CD4-positive, CD25-positive, alpha-beta regulatory T cell (primary cell): ENCODE measurements around the gene NAV1. TPM values are rescaled to one million over a fixed set of nuclear protein-coding genes. Genes with fewer than 3 reads are reported as not detected.
"Not testable (repeated sequence)": the region's sequence is repeated elsewhere in the genome, so short reads cannot be mapped to it uniquely, and the experiment has no call there.

Source experiments
- ATAC-seq, 2 donors: fragments of 150-1000 bp; cut with Tn5 transposase; one replicate each; pipeline ENCODE4 v1.10.0; 2021; ENCODE audit warnings: low read depth in 2 of 2, moderate number of reproducible peaks in 2 of 2, moderate library complexity in 1 of 2
- DNase-seq, 3 donors: peaks; one replicate each; pipeline versions ENCODE4 v3.0.0 to v3.0.0-alpha.2; 2012 to 2022; ENCODE audit warnings: mixed read lengths in 1 of 3
- H3K27ac ChIP-seq: one replicate; pipeline ENCODE4 v1.7.0; 2013; ENCODE audit warnings: mild to moderate bottlenecking, low read length; ENCODE audit not compliant: insufficient read depth, poor library complexity, severe bottlenecking
- H3K27me3 ChIP-seq: one replicate; pipeline ENCODE4 v1.7.0; 2013; ENCODE audit warnings: low read length; ENCODE audit not compliant: control insufficient read depth, insufficient read depth
- H3K36me3 ChIP-seq: one replicate; pipeline ENCODE4 v1.7.0; 2013; ENCODE audit warnings: mild to moderate bottlenecking, low read length, moderate library complexity; ENCODE audit not compliant: control insufficient read depth, insufficient read depth
- H3K4me1 ChIP-seq: 2 replicates; pipeline ENCODE4 v1.7.0; 2013; ENCODE audit warnings: mild to moderate bottlenecking, low read length; ENCODE audit not compliant: insufficient read depth, control insufficient read depth, poor library complexity, severe bottlenecking
- H3K4me3 ChIP-seq: one replicate; pipeline ENCODE4 v1.7.0; 2013; ENCODE audit warnings: low read depth, mild to moderate bottlenecking, low read length, moderate library complexity
- H3K9me3 ChIP-seq, 2 experiments: 1 replicate in 1 of 2; 2 replicates in 1 of 2; pipeline ENCODE4 v1.7.0; 2013; ENCODE audit warnings: low read length in 2 of 2, mild to moderate bottlenecking in 1 of 2, moderate library complexity in 1 of 2; ENCODE audit not compliant: control insufficient read depth in 2 of 2
- H3K27ac Mint-ChIP-seq, 3 donors: one replicate each; pipeline ENCODE4 v1.8.0; 2020 to 2022; ENCODE audit warnings: mild to moderate bottlenecking in 3 of 3, mixed read lengths in 3 of 3, moderate library complexity in 2 of 3
- H3K27me3 Mint-ChIP-seq: one replicate; pipeline ENCODE4 v1.8.0; 2022; ENCODE audit warnings: mild to moderate bottlenecking, mixed read lengths
- H3K36me3 Mint-ChIP-seq: one replicate; pipeline ENCODE4 v1.8.0; 2020; ENCODE audit warnings: mixed read lengths
- H3K4me1 Mint-ChIP-seq, 4 donors: one replicate each; pipeline ENCODE4 v1.8.0; 2020 to 2022; ENCODE audit warnings: mixed read lengths in 4 of 4, mild to moderate bottlenecking in 1 of 4
- H3K4me3 Mint-ChIP-seq, 4 donors: one replicate each; pipeline ENCODE4 v1.8.0; 2020 to 2022; ENCODE audit warnings: mild to moderate bottlenecking in 4 of 4, mixed read lengths in 4 of 4, moderate library complexity in 3 of 4
- H3K9me3 Mint-ChIP-seq, 7 donors: one replicate each; pipeline ENCODE4 v1.8.0; 2020 to 2022; ENCODE audit warnings: mixed read lengths in 7 of 7, mild to moderate bottlenecking in 3 of 7, moderate library complexity in 2 of 7
- polyA plus RNA-seq, 4 donors: library from polyadenylated mRNA; unstranded; fragments of 300-500 nt; fragmentation: Illumina TruSeq; gene quantifications; one replicate each; pipeline ENCODE4 v1.2.3, GENCODE V29; 2021
- total RNA-seq: library from RNA; stranded (reverse); gene quantifications from one replicate; pipeline ENCODE4 v1.2.3, GENCODE V29; 2022

NAV1 gene
- total and polyA plus RNA-seq, 5 donors from 2014 or later, result 0.39 to 4.9 (median 1.7) TPM

DNA sequence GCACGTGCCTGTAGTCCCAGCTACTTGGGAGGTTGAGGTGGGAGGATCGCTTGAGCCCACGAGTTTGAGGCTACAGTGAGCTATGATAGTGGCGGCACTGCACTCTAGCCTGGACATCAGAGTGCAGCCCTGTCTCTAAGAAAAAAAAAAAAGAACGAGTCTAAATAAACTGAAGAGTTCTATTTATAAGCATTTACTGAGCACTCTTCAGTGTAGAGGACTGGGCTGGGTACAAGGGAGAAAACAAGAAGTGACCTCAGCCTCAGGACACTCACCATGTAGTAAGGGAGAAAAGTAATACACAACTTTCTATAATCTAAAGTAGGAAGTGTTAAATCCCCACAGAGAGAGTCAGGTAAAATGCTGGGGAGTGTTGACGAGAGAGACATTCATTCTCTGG, 35.0 kb downstream of the NAV1 start:
- no peaks in the 10 kb centered on the region for H3K4me1 ChIP-seq
- DNase-seq, result no peak
- Mint-ChIP-seq H3K4me1 (peaks cover 0 to 4% (median under 1%) of the 10 kb centered on the region in 4 donors), H3K9me3 (peaks cover 0 to 7% (median 0%) of the 10 kb centered on the region in 7 donors), H3K36me3 (no peaks in the 10 kb centered on the region), H3K27ac (no peak overlapping the region), H3K27me3 (peaks cover 16% of the 10 kb centered on the region), H3K4me3 (no peak overlapping the region)
- no peaks in the 10 kb centered on the region for H3K36me3 ChIP-seq
- no peaks in the 10 kb centered on the region for H3K9me3 ChIP-seq
- no peak for ATAC-seq
- no peak overlapping the region for H3K4me3 ChIP-seq
- no peaks in the 10 kb centered on the region for H3K27me3 ChIP-seq
- H3K27ac ChIP-seq, result no peak overlapping the region

DNA sequence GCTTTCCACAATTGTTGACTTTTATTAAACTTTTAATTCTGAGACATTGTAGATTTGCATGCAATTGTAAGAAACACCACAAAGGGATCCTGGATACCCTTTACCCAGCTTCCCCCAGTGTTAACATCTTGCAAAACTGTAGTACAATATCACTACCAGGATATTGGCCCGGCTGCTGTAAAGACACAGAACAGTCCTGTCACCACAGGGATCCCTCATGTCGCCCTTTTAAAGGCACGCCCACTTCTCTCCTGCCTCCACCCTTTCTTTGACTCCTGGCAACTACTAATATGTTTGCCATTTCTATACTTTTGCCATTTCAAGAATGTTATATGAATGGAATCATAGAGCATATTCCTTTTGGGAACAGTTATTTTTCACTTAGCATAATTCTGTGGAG, 37.0 kb downstream of the NAV1 start:
- DNase-seq, result no peak

DNA sequence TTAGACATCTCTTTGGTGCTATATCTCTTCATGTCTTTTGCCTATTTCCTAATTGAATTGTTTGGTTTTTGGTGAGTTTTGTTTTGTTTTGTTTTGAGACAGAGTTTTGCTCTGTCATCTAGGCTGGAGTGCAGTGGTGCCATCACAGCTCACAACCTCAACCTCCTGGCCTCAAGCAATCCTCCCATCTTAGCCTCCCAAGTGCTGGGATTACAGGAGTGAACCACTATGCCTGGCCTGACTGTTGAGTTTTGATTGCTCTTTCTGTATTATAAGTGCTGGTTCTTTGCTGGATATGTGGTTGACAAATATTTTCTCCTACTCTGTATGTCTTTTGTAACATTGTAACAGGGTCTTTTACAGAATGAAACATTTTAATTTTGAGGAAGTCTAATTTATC, 38.0 kb downstream of the NAV1 start:
- H3K4me3 Mint-ChIP-seq, result no peak overlapping the region
- no peaks in the 10 kb centered on the region for H3K27me3 ChIP-seq
- H3K4me1 Mint-ChIP-seq, result peaks cover 0 to 4% (median under 1%) of the 10 kb centered on the region in 4 donors
- DNase-seq (no peak), ATAC-seq (no peak)
- H3K27ac ChIP-seq, result no peak overlapping the region
- H3K4me3 ChIP-seq, result no peak overlapping the region
- peaks cover 12% of the 10 kb centered on the region for H3K27me3 Mint-ChIP-seq
- peaks cover 0 to 7% (median 1%) of the 10 kb centered on the region in 7 donors for H3K9me3 Mint-ChIP-seq
- H3K36me3 ChIP-seq, result no peaks in the 10 kb centered on the region
- H3K9me3 ChIP-seq, result no peaks in the 10 kb centered on the region
- H3K36me3 Mint-ChIP-seq, result peaks cover 5% of the 10 kb centered on the region
- H3K4me1 ChIP-seq, result no peaks in the 10 kb centered on the region
- no peak overlapping the region for H3K27ac Mint-ChIP-seq

More for the DNA sequence above, 37.0 kb downstream of the NAV1 start:
- no peaks in the 10 kb centered on the region for H3K4me1 ChIP-seq
- peaks cover 0 to 4% (median under 1%) of the 10 kb centered on the region in 4 donors for H3K4me1 Mint-ChIP-seq
- peaks cover under 1% of the 10 kb centered on the region for H3K36me3 Mint-ChIP-seq
- no peak overlapping the region for H3K4me3 Mint-ChIP-seq
- H3K9me3 Mint-ChIP-seq, result peaks cover 0 to 7% (median under 1%) of the 10 kb centered on the region in 7 donors
- H3K36me3 ChIP-seq, result no peaks in the 10 kb centered on the region
- H3K27me3 Mint-ChIP-seq, result peaks cover 16% of the 10 kb centered on the region
- H3K27ac ChIP-seq, result no peak overlapping the region
- ATAC-seq, result no peak
- H3K27ac Mint-ChIP-seq, result no peak overlapping the region
- no peaks in the 10 kb centered on the region for H3K9me3 ChIP-seq
- no peaks in the 10 kb centered on the region for H3K27me3 ChIP-seq
- no peak overlapping the region for H3K4me3 ChIP-seq

DNA sequence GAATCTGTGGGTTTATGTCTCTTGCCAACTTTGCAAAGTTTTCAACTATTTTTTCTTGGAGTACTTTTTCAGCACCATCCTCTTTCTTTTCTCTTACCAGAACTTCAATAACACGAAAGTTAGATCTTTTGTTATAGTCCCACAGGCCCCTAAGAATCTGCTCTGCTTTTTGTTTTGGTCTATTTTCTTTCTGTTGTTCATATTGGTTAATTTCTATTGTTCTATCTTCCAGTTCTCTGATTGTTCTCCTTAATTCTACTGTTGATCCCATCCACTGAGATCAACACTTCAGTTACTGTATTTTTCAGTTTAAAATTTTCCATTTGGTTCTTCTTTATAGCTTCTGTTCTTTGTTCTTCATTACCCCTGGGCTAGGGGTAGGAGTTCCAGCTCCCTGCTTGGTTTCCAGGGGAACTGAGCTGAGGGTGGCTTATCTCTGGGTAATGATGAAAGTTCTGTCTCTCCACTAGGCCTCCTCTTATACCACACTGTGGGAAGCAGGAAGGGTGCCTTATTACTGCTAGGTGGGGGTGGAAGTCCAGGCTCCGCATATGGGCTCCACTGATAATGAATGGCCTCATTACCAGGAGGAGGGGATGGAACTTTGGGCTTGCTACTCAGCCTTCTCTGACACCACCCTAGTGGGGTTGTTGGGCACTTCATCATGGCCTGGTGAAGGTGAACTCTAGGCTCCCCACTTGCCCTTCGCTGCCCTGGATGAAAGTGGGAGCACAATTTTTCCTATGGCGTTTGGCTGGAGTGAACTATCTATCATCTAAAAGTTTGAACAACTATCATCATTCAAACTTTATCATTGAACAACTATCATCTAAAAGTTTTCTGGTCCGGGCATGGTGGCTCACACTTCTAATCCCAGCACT, 39.3 kb downstream of the NAV1 start:
- Mint-ChIP-seq H3K36me3 (peaks cover 5% of the 10 kb centered on the region), H3K4me1 (peaks cover 0 to 4% (median under 1%) of the 10 kb centered on the region in 4 donors), H3K27me3 (peaks cover 12% of the 10 kb centered on the region), H3K4me3 (no peak overlapping the region), H3K9me3 (peaks cover 0 to 7% (median 1%) of the 10 kb centered on the region in 7 donors), H3K27ac (no peak overlapping the region)
- ATAC-seq, result no peak
- no peaks in the 10 kb centered on the region for H3K4me1 ChIP-seq
- no peaks in the 10 kb centered on the region for H3K27me3 ChIP-seq
- H3K27ac ChIP-seq, result no peak overlapping the region
- no peaks in the 10 kb centered on the region for H3K36me3 ChIP-seq
- no peaks in the 10 kb centered on the region for H3K9me3 ChIP-seq
- no peak for DNase-seq
- H3K4me3 ChIP-seq, result no peak overlapping the region

DNA sequence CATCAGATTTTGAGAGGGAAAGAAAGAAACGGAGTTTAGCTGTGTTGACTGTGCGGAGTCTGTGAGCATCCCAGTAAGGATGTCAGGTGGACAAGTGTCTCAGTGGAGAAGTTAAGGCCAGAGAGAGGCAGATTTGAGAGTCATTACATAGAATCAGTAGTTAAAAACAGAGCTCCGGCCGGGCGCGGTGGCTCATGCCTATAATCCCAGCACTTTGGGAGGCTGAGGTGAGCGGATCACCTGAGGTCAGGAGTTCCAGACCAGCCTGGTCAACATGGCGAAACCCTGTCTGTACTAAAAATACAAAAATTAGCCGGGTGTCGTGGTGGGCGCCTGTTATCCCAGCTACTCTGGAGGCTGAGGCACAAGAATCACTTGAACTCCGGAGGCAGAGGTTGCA, 42.4 kb downstream of the NAV1 start:
- H3K27ac Mint-ChIP-seq, H3K27ac ChIP-seq, H3K36me3 ChIP-seq, H3K4me1 ChIP-seq, H3K4me1 Mint-ChIP-seq, ATAC-seq, DNase-seq, H3K9me3 Mint-ChIP-seq, H3K36me3 Mint-ChIP-seq, H3K4me3 Mint-ChIP-seq, H3K27me3 ChIP-seq, H3K9me3 ChIP-seq, H3K4me3 ChIP-seq: not testable (repeated sequence)
- peaks cover 17% of the 10 kb centered on the region for H3K27me3 Mint-ChIP-seq

DNA sequence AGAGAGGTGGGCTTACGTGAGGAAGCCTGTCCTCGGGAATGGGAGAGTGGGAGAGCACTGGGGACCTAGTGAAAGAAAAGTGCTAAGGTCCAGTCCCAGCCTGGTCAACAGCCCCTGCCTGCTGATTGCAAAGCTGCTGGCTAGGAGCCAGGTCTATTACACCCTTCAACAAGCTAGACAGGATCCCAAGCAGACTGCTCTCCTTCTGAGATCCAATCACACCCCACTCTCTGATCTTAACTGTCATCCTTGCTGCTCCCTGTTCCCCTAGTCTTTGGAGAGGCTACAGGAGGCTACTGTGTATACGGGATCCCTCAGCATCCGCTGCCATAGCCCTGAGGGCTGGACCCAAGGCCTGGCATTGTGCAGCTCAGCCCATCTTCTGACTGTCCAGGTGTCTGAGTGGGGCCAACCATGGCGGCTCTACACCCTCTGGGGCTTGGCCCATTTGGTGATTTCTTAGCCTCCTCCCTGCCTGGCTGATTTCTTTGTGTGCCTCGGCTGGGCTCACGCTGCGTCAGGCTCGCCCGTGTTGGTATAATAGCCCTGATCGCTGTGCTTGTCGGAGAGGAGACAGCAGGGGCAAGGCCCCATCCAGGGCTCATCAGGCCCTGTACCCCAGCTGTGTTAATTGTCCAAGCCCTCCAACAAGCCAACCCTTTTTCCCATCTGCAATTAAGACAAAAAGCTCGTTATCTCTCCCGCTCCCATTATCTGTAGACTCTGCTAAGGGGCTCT, 43.9 kb downstream of the NAV1 start:
- Mint-ChIP-seq H3K36me3 (peaks cover 5% of the 10 kb centered on the region), H3K27ac (no peak overlapping the region), H3K9me3 (peaks cover 0 to 3% (median 0%) of the 10 kb centered on the region in 7 donors), H3K4me1 (peaks cover 0 to under 1% (median 0%) of the 10 kb centered on the region in 4 donors), H3K27me3 (peaks cover 8% of the 10 kb centered on the region), H3K4me3 (no peak overlapping the region)
- H3K36me3 ChIP-seq, result no peaks in the 10 kb centered on the region
- no peak overlapping the region for H3K27ac ChIP-seq
- no peaks in the 10 kb centered on the region for H3K27me3 ChIP-seq
- H3K4me3 ChIP-seq, result no peak overlapping the region
- no peak for DNase-seq
- H3K4me1 ChIP-seq, result no peaks in the 10 kb centered on the region
- no peaks in the 10 kb centered on the region for H3K9me3 ChIP-seq
- peak in 1 of 2 donors; percentile 11 for ATAC-seq

DNA sequence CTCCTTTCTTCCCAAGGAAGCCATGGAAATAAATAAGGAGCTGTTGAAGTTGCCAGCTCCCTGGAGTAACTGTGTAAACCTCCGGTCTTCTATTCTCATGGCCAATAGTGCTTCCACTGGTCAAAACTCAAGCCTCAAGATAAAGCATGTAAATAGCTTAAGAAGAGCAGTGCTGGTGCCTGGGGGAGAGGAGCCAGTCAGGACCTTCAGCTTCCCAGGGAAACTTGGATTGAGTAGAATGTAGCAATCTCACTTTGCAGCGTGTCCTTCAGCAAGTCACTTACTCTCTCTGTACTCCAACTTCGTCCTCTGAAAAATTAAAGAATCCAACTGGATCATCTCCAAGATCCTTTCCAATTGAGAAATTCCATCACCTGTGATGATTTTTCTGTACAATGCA, 44.7 kb downstream of the NAV1 start:
- Histone ChIP-seq H3K9me3 (no peaks in the 10 kb centered on the region), H3K27ac (no peak overlapping the region), H3K4me1 (no peaks in the 10 kb centered on the region), H3K36me3 (no peaks in the 10 kb centered on the region), H3K4me3 (no peak overlapping the region), H3K27me3 (no peaks in the 10 kb centered on the region)
- Mint-ChIP-seq H3K4me1 (no peaks in the 10 kb centered on the region), H3K36me3 (peaks cover 5% of the 10 kb centered on the region), H3K27ac (no peak overlapping the region), H3K4me3 (no peak overlapping the region), H3K27me3 (peaks cover 6% of the 10 kb centered on the region), H3K9me3 (peaks cover 0 to 1% (median 0%) of the 10 kb centered on the region in 7 donors)
- DNase-seq, result no peak
- no peak for ATAC-seq
